A673 (cell line): ENCODE results near the gene ITPR1.

ENCODE experiments used
- EZH2 ChIP-seq: fragments of 200-600 bp; sonication (generic); IDR thresholded peaks from 2 replicates; pipeline ENCODE4 v1.6.1; 2017; ENCODE audit warnings: borderline replicate concordance, low read depth, mild to moderate bottlenecking, mixed read lengths, antibody characterized with exemption, low read length; ENCODE audit not compliant: poor library complexity, severe bottlenecking
- TF ChIP-seq, protein P1 (sequence below): fragments of 300-800, 200-600 bp; sonication (generic); conservative IDR thresholded peaks from 2 replicates; pipeline ENCODE4 v1.5.1; 2017; ENCODE audit warnings: low read depth, mild to moderate bottlenecking, antibody characterized with exemption, low read length, moderate library complexity, mixed read lengths

GRCh38 chr3:4717363-4717740 lies 224.2 kb downstream of the ITPR1 start:
- TF ChIP-seq, protein P1, sequence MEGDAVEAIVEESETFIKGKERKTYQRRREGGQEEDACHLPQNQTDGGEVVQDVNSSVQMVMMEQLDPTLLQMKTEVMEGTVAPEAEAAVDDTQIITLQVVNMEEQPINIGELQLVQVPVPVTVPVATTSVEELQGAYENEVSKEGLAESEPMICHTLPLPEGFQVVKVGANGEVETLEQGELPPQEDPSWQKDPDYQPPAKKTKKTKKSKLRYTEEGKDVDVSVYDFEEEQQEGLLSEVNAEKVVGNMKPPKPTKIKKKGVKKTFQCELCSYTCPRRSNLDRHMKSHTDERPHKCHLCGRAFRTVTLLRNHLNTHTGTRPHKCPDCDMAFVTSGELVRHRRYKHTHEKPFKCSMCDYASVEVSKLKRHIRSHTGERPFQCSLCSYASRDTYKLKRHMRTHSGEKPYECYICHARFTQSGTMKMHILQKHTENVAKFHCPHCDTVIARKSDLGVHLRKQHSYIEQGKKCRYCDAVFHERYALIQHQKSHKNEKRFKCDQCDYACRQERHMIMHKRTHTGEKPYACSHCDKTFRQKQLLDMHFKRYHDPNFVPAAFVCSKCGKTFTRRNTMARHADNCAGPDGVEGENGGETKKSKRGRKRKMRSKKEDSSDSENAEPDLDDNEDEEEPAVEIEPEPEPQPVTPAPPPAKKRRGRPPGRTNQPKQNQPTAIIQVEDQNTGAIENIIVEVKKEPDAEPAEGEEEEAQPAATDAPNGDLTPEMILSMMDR, result no peak
- no peak for TF ChIP-seq EZH2
